ENCODE measurements around the gene ABCA4. TPM values are rescaled to one million over a fixed set of nuclear protein-coding genes. Genes with fewer than 3 reads are reported as not detected.

Gene ABCA4
- total and polyA plus RNA-seq, 2 donors (not counting 3 experiments of a cell fraction or from before 2014, with no cell fraction given), result 2.3 to 4.9 TPM

DNA sequence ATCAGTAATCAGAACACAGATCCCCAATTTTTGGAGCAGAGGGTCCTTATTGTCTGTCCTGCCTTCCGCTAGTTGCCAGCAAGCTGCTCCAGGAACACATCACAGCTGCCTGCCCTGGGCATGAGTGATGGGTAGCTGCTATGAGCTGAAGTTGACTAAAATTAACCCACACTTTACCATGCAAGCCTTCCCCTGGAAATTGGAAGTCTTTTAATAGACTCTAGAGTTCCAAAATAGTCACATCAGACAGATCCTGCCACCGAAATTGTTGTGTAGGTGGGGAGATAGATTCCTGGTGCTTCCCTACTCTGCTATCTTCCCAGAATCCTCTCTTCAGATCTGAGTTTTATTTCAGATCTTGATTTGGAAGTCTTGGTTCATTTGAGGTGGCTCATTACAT, 148.6 kb downstream of the ABCA4 start:
- Histone ChIP-seq H3K9ac (replicated peaks; ENCODE audit: extremely low read depth, insufficient read depth, low read length) (no peak overlapping the region), H3K79me2 (ENCODE audit: control insufficient read depth, insufficient read depth, low read length) (no peaks in the 10 kb centered on the region), H3K4me1 (ENCODE audit: control insufficient read depth, extremely low read depth, insufficient read depth, low read length) (no peaks in the 10 kb centered on the region), H3K9me1 (replicated peaks; ENCODE audit: control insufficient read depth, extremely low read depth, insufficient read depth, low read length) (no peaks in the 10 kb centered on the region), H3K27me3 (ENCODE audit: control insufficient read depth in 2 of 2, insufficient read depth in 2 of 2, low read length in 2 of 2) (peaks cover 0 to 3% of the 10 kb centered on the region in 2 experiments), H3K36me3 (ENCODE audit: control insufficient read depth in 2 of 2, extremely low read depth in 1 of 2, insufficient read depth in 2 of 2, low read length in 2 of 2) (no peaks in the 10 kb centered on the region), H3K4me2 (ENCODE audit: insufficient read depth, low read length) (no peak overlapping the region), H3K27ac (ENCODE audit: insufficient read depth, low read depth, low read length) (no peak overlapping the region), H3K9me3 (replicated peaks; ENCODE audit: control insufficient read depth, insufficient read depth, low read length) (no peaks in the 10 kb centered on the region), H2AFZ (ENCODE audit: low read depth, low read length) (no peak overlapping the region), H4K20me1 (replicated peaks; ENCODE audit: control insufficient read depth, extremely low read depth, insufficient read depth, low read length) (no peaks in the 10 kb centered on the region), H3K4me3 (replicated peaks in 1 of 3; ENCODE audit: insufficient read depth in 1 of 3, low read depth in 1 of 3, low read length in 3 of 3) (no peak overlapping the region)
- dilution Hi-C loops (cut with MboI; ENCODE audit: extremely low pct_ligation_motif_present, low sequenced_read_pairs) (no loop called here), intact Hi-C loops (cut with micrococcal nuclease) (no loop called here)
- ChIA-PET POLR2A (no interaction called here), CTCF (no interaction called here)
- FAIRE-seq, result no peak
- DNase-seq (ENCODE audit: low read depth, low spot score), result no peak
- no TSS peak for BruUV-seq (replicated peaks)
- no peak for TF ChIP-seq POLR2AphosphoS5 (IDR thresholded peaks at IDR 0.05; ENCODE audit: insufficient read depth, low read depth, low read length)
- no peak for TF ChIP-seq FOS (IDR thresholded peaks at IDR 0.05; ENCODE audit: borderline replicate concordance, insufficient read depth, low read length)
- TF ChIP-seq MYC (IDR thresholded peaks at IDR 0.05; ENCODE audit: low read depth, low read length), result no peak
- no peak for TF ChIP-seq POLR2A (IDR thresholded peaks at IDR 0.05; ENCODE audit: low read depth, low read length)
- no peak for TF ChIP-seq EZH2 (IDR thresholded peaks at IDR 0.05; ENCODE audit: borderline replicate concordance, low read depth, low read length, severe bottlenecking)
- no peak for TF ChIP-seq GATA2 (IDR thresholded peaks at IDR 0.05; ENCODE audit: insufficient read depth, insufficient read length, low read depth, low read length)
- no peak for TF ChIP-seq JUN (IDR thresholded peaks at IDR 0.05; ENCODE audit: borderline replicate concordance, insufficient read depth, insufficient read length, low read depth)
- TF ChIP-seq, protein P1, sequence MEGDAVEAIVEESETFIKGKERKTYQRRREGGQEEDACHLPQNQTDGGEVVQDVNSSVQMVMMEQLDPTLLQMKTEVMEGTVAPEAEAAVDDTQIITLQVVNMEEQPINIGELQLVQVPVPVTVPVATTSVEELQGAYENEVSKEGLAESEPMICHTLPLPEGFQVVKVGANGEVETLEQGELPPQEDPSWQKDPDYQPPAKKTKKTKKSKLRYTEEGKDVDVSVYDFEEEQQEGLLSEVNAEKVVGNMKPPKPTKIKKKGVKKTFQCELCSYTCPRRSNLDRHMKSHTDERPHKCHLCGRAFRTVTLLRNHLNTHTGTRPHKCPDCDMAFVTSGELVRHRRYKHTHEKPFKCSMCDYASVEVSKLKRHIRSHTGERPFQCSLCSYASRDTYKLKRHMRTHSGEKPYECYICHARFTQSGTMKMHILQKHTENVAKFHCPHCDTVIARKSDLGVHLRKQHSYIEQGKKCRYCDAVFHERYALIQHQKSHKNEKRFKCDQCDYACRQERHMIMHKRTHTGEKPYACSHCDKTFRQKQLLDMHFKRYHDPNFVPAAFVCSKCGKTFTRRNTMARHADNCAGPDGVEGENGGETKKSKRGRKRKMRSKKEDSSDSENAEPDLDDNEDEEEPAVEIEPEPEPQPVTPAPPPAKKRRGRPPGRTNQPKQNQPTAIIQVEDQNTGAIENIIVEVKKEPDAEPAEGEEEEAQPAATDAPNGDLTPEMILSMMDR (IDR thresholded peaks at IDR 0.05; ENCODE audit: extremely low read depth in 1 of 2, insufficient read depth in 1 of 2, low read depth in 1 of 2, low read length in 2 of 2), result no peak
- TF ChIP-seq, protein P2, sequence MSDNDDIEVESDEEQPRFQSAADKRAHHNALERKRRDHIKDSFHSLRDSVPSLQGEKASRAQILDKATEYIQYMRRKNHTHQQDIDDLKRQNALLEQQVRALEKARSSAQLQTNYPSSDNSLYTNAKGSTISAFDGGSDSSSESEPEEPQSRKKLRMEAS (IDR thresholded peaks at IDR 0.05; ENCODE audit: insufficient read depth, insufficient read length), result no peak

All from endothelial cell of umbilical vein (primary cell).